ENCODE measurements around the gene ADGRB3. TPM values are rescaled to one million over a fixed set of nuclear protein-coding genes. Genes with fewer than 3 reads are reported as not detected.

ADGRB3 gene
- total and polyA plus RNA-seq, 4 donors, result 0.21 to 2.3 (median 0.48) TPM

- WGBS, result 69% methylated on average over 3 of the region's 3 CpGs
- H3K27me3 ChIP-seq (ENCODE audit: control insufficient read depth in 4 of 4, insufficient read depth in 4 of 4, low read length in 3 of 4), result no peaks in the 10 kb centered on the region
- DNase-seq (ENCODE audit: low spot score), result no peak
- H3K36me3 ChIP-seq (ENCODE audit: control insufficient read depth in 4 of 4, insufficient read depth in 3 of 4, low read depth in 1 of 4, low read length in 3 of 4), result no peaks in the 10 kb centered on the region
- H3K27ac ChIP-seq (ENCODE audit: low read depth in 1 of 2, low read length in 2 of 2), result no peak overlapping the region
- TF ChIP-seq SP1 (IDR thresholded peaks at IDR 0.05) (no peak), RXRA (IDR thresholded peaks at IDR 0.05) (no peak), ZBTB33 (IDR thresholded peaks at IDR 0.05) (no peak), FOXA2 (IDR thresholded peaks at IDR 0.05) (no peak), JUND (IDR thresholded peaks at IDR 0.05) (no peak), GABPA (IDR thresholded peaks at IDR 0.05 in 1 of 2, conservative IDR thresholded peaks at IDR 0.05 in 1 of 2) (no peak), REST (IDR thresholded peaks at IDR 0.05) (no peak), HNF4A (conservative IDR thresholded peaks at IDR 0.05) (no peak), MAX (IDR thresholded peaks at IDR 0.05) (no peak), NR2F2 (IDR thresholded peaks at IDR 0.05) (no peak), RAD21 (IDR thresholded peaks at IDR 0.05) (no peak), CTCF (IDR thresholded peaks at IDR 0.05; ENCODE audit: low read depth, low read length, missing input control) (no peak), ATF3 (IDR thresholded peaks at IDR 0.05) (no peak), FOXA1 (IDR thresholded peaks at IDR 0.05) (no peak), TAF1 (conservative IDR thresholded peaks at IDR 0.05) (no peak)
- no peak overlapping the region for H3K9ac ChIP-seq (ENCODE audit: low read depth in 1 of 2, low read length in 2 of 2)
- no peaks in the 10 kb centered on the region for H3K4me1 ChIP-seq (ENCODE audit: control insufficient read depth in 4 of 4, insufficient read depth in 4 of 4, low read length in 3 of 4)
- no peak overlapping the region for H3K4me3 ChIP-seq (ENCODE audit: low read depth in 1 of 3, low read length in 3 of 3)
- no peaks in the 10 kb centered on the region for H3K9me3 ChIP-seq (ENCODE audit: control insufficient read depth in 4 of 4, low read length in 3 of 4)
Measured at GRCh38 chr6:69042297-69042696, 407.2 kb downstream of the ADGRB3 start.

GRCh38 chr6:69044534-69044933 is 409.5 kb downstream of the ADGRB3 start:
- 68% methylated on average over 3 of the region's 3 CpGs for WGBS
- Histone ChIP-seq H3K36me3 (ENCODE audit: control insufficient read depth in 4 of 4, insufficient read depth in 3 of 4, low read depth in 1 of 4, low read length in 3 of 4) (no peaks in the 10 kb centered on the region), H3K27ac (ENCODE audit: low read depth in 1 of 2, low read length in 2 of 2) (no peak overlapping the region), H3K4me3 (ENCODE audit: low read depth in 1 of 3, low read length in 3 of 3) (no peak overlapping the region), H3K4me1 (ENCODE audit: control insufficient read depth in 4 of 4, insufficient read depth in 4 of 4, low read length in 3 of 4) (no peaks in the 10 kb centered on the region), H3K9ac (ENCODE audit: low read depth in 1 of 2, low read length in 2 of 2) (no peak overlapping the region), H3K27me3 (ENCODE audit: control insufficient read depth in 4 of 4, insufficient read depth in 4 of 4, low read length in 3 of 4) (no peaks in the 10 kb centered on the region), H3K9me3 (ENCODE audit: control insufficient read depth in 4 of 4, low read length in 3 of 4) (no peaks in the 10 kb centered on the region)
- no peak for DNase-seq (ENCODE audit: low spot score)
- no peak for TF ChIP-seq GABPA (IDR thresholded peaks at IDR 0.05 in 1 of 2, conservative IDR thresholded peaks at IDR 0.05 in 1 of 2)
- TF ChIP-seq NR2F2 (IDR thresholded peaks at IDR 0.05), result no peak
- TF ChIP-seq FOXA2 (IDR thresholded peaks at IDR 0.05), result no peak
- no peak for TF ChIP-seq YY1 (IDR thresholded peaks at IDR 0.05)
- TF ChIP-seq ATF3 (IDR thresholded peaks at IDR 0.05), result no peak
- TF ChIP-seq JUND (IDR thresholded peaks at IDR 0.05), result no peak
- no peak for TF ChIP-seq FOXA1 (IDR thresholded peaks at IDR 0.05)
- TF ChIP-seq ZBTB33 (IDR thresholded peaks at IDR 0.05), result no peak
- TF ChIP-seq CTCF (IDR thresholded peaks at IDR 0.05; ENCODE audit: low read depth, low read length, missing input control), result no peak
- no peak for TF ChIP-seq SP1 (IDR thresholded peaks at IDR 0.05)
